Esophagus squamous epithelium (tissue), 5 donors: ENCODE measurements around the gene PRKCA. TPM values are rescaled to one million over a fixed set of nuclear protein-coding genes. Genes with fewer than 3 reads are reported as not detected.
A peak's percentile ranks its signal among the peaks of the same experiment; 100 is the strongest.

Experiments
- DNase-seq: peaks from one replicate; lab custom pipeline; 2025; lab: John Stamatoyannopoulos, UW
- H3K27ac ChIP-seq, 4 donors: fragments of 200-600 bp; sonication (generic); one replicate each; pipeline ENCODE4 v1.5.1; 2016 to 2019; ENCODE audit warnings: mild to moderate bottlenecking in 1 of 4
- H3K27me3 ChIP-seq, 4 donors: fragments of 200-600 bp; sonication (generic); 1 replicate in 3 of 4; 2 replicates in 1 of 4; pipeline versions ENCODE4 v1.5.1 to v1.6.0; 2017 to 2021; ENCODE audit warnings: antibody characterized with exemption in 1 of 4
- H3K36me3 ChIP-seq, 3 donors: fragments of 200-600 bp; sonication (generic); one replicate each; pipeline ENCODE4 v1.5.1; 2016 to 2019
- H3K4me1 ChIP-seq, 3 donors: fragments of 200-600 bp; sonication (generic); one replicate each; pipeline ENCODE4 v1.5.1; 2017 to 2019
- H3K4me3 ChIP-seq, 4 donors: fragments of 200-600 bp; sonication (generic); 1 replicate in 3 of 4; 2 replicates in 1 of 4; pipeline ENCODE4 v1.5.1; 2016 to 2019; ENCODE audit warnings: mild to moderate bottlenecking in 2 of 4, moderate library complexity in 1 of 4
- H3K9me3 ChIP-seq, 3 donors: fragments of 200-600 bp; sonication (generic); one replicate each; pipeline ENCODE4 v1.5.1; 2016 to 2019
- CTCF ChIP-seq, 6 experiments: fragments of 450-650 bp in 4 of 6; fragments of 200-600 bp in 2 of 6; sonication (generic) in 2 of 6; IDR thresholded peaks; one replicate each; pipeline ENCODE4 v1.5.1; 2016 to 2019; ENCODE audit warnings: antibody characterized with exemption in 6 of 6, mild to moderate bottlenecking in 4 of 6, moderate library complexity in 4 of 6
- POLR2A ChIP-seq, 4 donors: fragments of 450-650 bp; IDR thresholded peaks; one replicate each; pipeline ENCODE4 v1.6.1; 2017; ENCODE audit warnings: antibody characterized with exemption in 4 of 4, mild to moderate bottlenecking in 4 of 4, moderate library complexity in 3 of 4
- WGBS, 2 donors: methylation state at CpG; one replicate each; pipeline ENCODE4 v1.1.5; 2018; 5-methylcytosine and 5-hydroxymethylcytosine counted together
- intact Hi-C: fragments of 100-400 bp; cut with DNase I; formaldehyde crosslinking; loops from one replicate; pipeline ENCODE4 v1.15.0; 2022
- total RNA-seq, 4 donors: library from RNA; depleted of rRNA; stranded (reverse); fragments of >200 nt; gene quantifications; one replicate each; pipeline ENCODE4 v1.1.0, GENCODE V29; 2016
- donor health status: DM: yes; HTN: yes; CAD: no.

Gene PRKCA
- total RNA-seq, 4 donors from 2014 or later: 2.4 to 9.2 (median 4.2) TPM

DNA sequence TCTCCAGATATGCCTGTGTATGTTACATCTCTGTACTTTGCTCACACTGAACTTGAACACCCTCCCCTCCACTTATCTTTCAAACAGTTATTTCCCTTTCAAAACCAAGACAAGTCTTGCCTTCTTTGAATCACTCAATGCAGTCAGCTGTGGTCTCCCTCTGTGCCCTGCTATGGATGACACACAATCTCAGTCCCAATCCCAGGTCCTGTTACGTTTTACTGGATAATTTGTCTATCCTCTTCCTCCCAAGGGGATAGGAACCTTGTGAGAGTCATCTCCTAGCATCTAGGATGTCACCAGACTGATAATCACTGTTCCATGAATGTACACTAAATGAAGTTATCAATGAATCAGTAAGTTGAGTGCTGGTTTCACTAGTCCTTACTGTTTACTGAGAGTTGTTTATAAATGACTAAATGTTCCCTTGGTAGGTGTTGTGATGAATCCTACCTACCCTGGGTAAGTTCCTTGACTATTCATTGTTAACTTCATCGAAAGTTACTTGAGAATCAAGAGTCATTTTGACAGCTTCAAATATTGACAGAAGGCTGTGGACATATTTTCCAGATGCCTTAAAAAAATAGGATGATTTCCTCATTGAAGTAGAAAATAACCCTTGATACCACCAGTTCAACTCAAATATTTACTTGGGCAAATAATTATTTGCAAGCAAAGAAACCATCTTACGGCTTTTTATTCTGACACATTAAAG lies 244.9 kb downstream of the PRKCA start:
- DNase-seq: no peak
- Histone ChIP-seq H3K4me1 (peaks cover 0 to 4% (median 0%) of the 10 kb centered on the region in 3 donors), H3K4me3 (no peak overlapping the region), H3K27ac (no peak overlapping the region), H3K36me3 (no peaks in the 10 kb centered on the region), H3K9me3 (no peaks in the 10 kb centered on the region), H3K27me3 (no peaks in the 10 kb centered on the region)
- WGBS, 2 donors: 69 to 85% methylated on average over 3 of the region's 3 CpGs
- intact Hi-C loops: no loop called here
- TF ChIP-seq CTCF (IDR thresholded peaks at IDR 0.05) (no peak), POLR2A (IDR thresholded peaks at IDR 0.05) (no peak)

- WGBS, 2 donors: 37 to 63% methylated on average over 3 of the region's 3 CpGs
- intact Hi-C loops: no loop called here
- no peak for DNase-seq
- Histone ChIP-seq H3K27me3 (no peaks in the 10 kb centered on the region), H3K4me3 (no peak overlapping the region), H3K4me1 (no peaks in the 10 kb centered on the region), H3K9me3 (no peaks in the 10 kb centered on the region), H3K27ac (peak overlapping the region in 1 of 4 donors; percentile 1), H3K36me3 (no peaks in the 10 kb centered on the region)
- TF ChIP-seq POLR2A (IDR thresholded peaks at IDR 0.05) (no peak), CTCF (IDR thresholded peaks at IDR 0.05) (no peak)
These were observed 245.7 kb downstream of the PRKCA start for GRCh38 chr17:66548158-66548557.

GRCh38 chr17:66548659-66549310 lies 246.4 kb downstream of the PRKCA start:
- intact Hi-C loops: no loop called here
- WGBS, 2 donors: 91 to 92% methylated on average over 13 of the region's 14 CpGs
- TF ChIP-seq CTCF (IDR thresholded peaks at IDR 0.05) (no peak), POLR2A (IDR thresholded peaks at IDR 0.05) (no peak)

GRCh38 chr17:66549311-66549704 lies 246.9 kb downstream of the PRKCA start:
- Histone ChIP-seq H3K27ac (no peak overlapping the region), H3K9me3 (no peaks in the 10 kb centered on the region), H3K27me3 (no peaks in the 10 kb centered on the region), H3K4me1 (no peaks in the 10 kb centered on the region), H3K4me3 (no peak overlapping the region), H3K36me3 (no peaks in the 10 kb centered on the region)
- TF ChIP-seq CTCF (IDR thresholded peaks at IDR 0.05): no peak
- no peak for TF ChIP-seq POLR2A (IDR thresholded peaks at IDR 0.05)
- no peak for DNase-seq
- WGBS, 2 donors: 55 to 67% methylated on average over 3 of the region's 3 CpGs
- intact Hi-C loops: no loop called here

More at GRCh38 chr17:66548659-66549310, 246.4 kb downstream of the PRKCA start:
- H3K27me3 ChIP-seq: no peaks in the 10 kb centered on the region
- H3K4me1 ChIP-seq: no peaks in the 10 kb centered on the region
- no peak for DNase-seq
- H3K27ac ChIP-seq: peak overlapping the region in 1 of 4 donors; percentile 1
- no peak overlapping the region for H3K4me3 ChIP-seq
- H3K9me3 ChIP-seq: no peaks in the 10 kb centered on the region
- no peaks in the 10 kb centered on the region for H3K36me3 ChIP-seq

- WGBS, 2 donors: 75 to 83% methylated on average over 5 of the region's 5 CpGs
- Histone ChIP-seq H3K36me3 (no peaks in the 10 kb centered on the region), H3K27me3 (no peaks in the 10 kb centered on the region), H3K9me3 (no peaks in the 10 kb centered on the region), H3K4me3 (no peak overlapping the region), H3K4me1 (no peaks in the 10 kb centered on the region), H3K27ac (no peak overlapping the region)
- TF ChIP-seq CTCF (IDR thresholded peaks at IDR 0.05) (no peak), POLR2A (IDR thresholded peaks at IDR 0.05) (no peak)
- DNase-seq: no peak
- intact Hi-C loops: no loop called here
These were observed 247.4 kb downstream of the PRKCA start for GRCh38 chr17:66549731-66550207.
